ENCODE results near the gene PLAGL1.

The PLAGL1 gene

GRCh38 chr6:143971482-143972205 lies 36.4 kb downstream of the PLAGL1 start:
- no peak for TF ChIP-seq CTCF (IDR thresholded peaks at IDR 0.05; ENCODE audit: low read depth, low read length)
- no peak for DNase-seq (ENCODE audit: extremely low read depth, low read depth)

- DNase-seq (ENCODE audit: extremely low read depth, low read depth): no peak
- no peak for TF ChIP-seq CTCF (IDR thresholded peaks at IDR 0.05; ENCODE audit: low read depth, low read length)
Measured at GRCh38 chr6:143970456-143971218, 37.4 kb downstream of the PLAGL1 start.

GRCh38 chr6:143969077-143969476 lies 39.0 kb downstream of the PLAGL1 start:
- no peak for DNase-seq (ENCODE audit: extremely low read depth, low read depth)
- TF ChIP-seq CTCF (IDR thresholded peaks at IDR 0.05; ENCODE audit: low read depth, low read length): no peak

GRCh38 chr6:143967706-143968376 lies 40.2 kb downstream of the PLAGL1 start:
- no peak for TF ChIP-seq CTCF (IDR thresholded peaks at IDR 0.05; ENCODE audit: low read depth, low read length)
- DNase-seq (ENCODE audit: extremely low read depth, low read depth): no peak

GRCh38 chr6:143966312-143966711 lies 41.7 kb downstream of the PLAGL1 start:
- no peak for DNase-seq (ENCODE audit: extremely low read depth, low read depth)
- no peak for TF ChIP-seq CTCF (IDR thresholded peaks at IDR 0.05; ENCODE audit: low read depth, low read length)

GRCh38 chr6:143965503-143966171 lies 42.4 kb downstream of the PLAGL1 start:
- no peak for DNase-seq (ENCODE audit: extremely low read depth, low read depth)
- no peak for TF ChIP-seq CTCF (IDR thresholded peaks at IDR 0.05; ENCODE audit: low read depth, low read length)
